ENCODE measurements around the gene FHIT. TPM values are rescaled to one million over a fixed set of nuclear protein-coding genes. Genes with fewer than 3 reads are reported as not detected.
A peak's percentile ranks its signal among the peaks of the same experiment; 100 is the strongest.
"Not testable (repeated sequence)": the region's sequence is repeated elsewhere in the genome, so short reads cannot be mapped to it uniquely, and the experiment has no call there.

FHIT gene
- polyA plus RNA-seq, 1 donor from 2014 or later: 17.3 TPM

DNA sequence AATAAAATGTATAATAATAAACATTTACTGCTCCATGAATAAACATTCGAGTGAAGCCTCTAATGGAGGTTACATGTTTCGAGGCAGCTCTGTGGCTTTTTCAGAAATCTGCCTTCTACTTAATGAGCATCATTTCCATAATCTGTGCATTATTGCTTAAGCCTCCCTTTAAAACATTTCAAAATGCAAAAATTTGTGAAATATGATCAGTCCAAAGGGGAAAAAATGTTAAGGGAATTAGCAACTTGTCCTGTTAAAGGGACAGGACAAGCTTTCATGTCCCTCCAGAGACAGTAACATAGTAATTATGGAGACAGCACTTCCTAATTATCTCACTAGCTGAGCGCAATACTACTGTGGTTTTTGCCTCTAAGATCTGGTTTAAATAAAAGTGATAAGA lies 1314.8 kb downstream of the FHIT start:
- peaks cover 3 to 12% (median 8%) of the 10 kb centered on the region in 3 donors for H3K4me1 Mint-ChIP-seq
- H3K36me3 Mint-ChIP-seq: no peaks in the 10 kb centered on the region
- no peak overlapping the region for H3K27ac Mint-ChIP-seq
- H3K4me3 Mint-ChIP-seq: no peak overlapping the region
- no peaks in the 10 kb centered on the region for H3K9me3 Mint-ChIP-seq
- no peaks in the 10 kb centered on the region for H3K27me3 Mint-ChIP-seq

DNA sequence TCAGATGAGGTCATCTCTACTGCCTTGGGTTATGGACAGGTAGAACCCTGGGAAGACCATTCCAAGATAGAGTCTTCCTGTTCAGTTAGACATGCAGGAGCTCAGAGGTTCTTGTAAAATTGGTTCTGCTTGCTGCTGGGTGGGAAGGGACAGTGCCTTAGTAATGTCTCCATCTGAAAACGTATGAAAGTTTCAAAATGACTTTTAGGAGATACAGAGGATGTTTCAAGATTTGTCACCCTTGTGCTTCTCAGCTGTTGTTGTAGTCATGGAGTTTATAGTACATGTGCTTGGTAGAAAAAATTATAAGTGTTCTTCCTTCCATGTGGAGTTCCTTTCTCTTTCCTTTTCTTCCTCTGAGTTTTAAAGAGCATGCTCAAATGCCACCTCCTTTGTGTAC lies 1316.2 kb downstream of the FHIT start:
- peak overlapping the region in 1 of 3 donors; percentile 19 for H3K27ac Mint-ChIP-seq

DNA sequence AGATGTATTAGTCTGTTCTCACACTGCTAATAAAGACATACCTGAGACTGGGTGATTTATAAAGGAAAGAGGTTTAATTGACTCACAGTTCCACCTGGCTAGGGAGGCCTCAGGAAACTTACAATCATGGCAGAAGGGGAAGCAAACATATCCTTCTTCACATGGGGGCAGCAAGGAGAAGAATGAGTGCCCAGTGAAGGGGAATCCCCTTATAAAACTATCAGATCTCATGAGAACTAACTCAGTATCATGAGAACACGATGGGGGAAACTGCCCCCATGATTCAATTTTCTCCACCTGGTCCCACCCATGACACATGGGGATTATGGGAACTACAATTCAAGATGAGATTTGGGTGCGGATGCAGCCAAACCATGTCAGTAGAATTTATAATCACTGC lies 1316.7 kb downstream of the FHIT start:
- not testable (repeated sequence) for H3K4me1 Mint-ChIP-seq, H3K9me3 Mint-ChIP-seq, H3K27me3 Mint-ChIP-seq, H3K4me3 Mint-ChIP-seq, H3K36me3 Mint-ChIP-seq
- peak overlapping the region in 1 of 3 donors; percentile 19 for H3K27ac Mint-ChIP-seq

More for the DNA sequence above, 1316.2 kb downstream of the FHIT start:
- Mint-ChIP-seq H3K9me3 (no peaks in the 10 kb centered on the region), H3K4me3 (no peak overlapping the region), H3K36me3 (no peaks in the 10 kb centered on the region), H3K4me1 (peaks cover 0 to 3% (median 0%) of the 10 kb centered on the region in 3 donors), H3K27me3 (no peaks in the 10 kb centered on the region)

DNA sequence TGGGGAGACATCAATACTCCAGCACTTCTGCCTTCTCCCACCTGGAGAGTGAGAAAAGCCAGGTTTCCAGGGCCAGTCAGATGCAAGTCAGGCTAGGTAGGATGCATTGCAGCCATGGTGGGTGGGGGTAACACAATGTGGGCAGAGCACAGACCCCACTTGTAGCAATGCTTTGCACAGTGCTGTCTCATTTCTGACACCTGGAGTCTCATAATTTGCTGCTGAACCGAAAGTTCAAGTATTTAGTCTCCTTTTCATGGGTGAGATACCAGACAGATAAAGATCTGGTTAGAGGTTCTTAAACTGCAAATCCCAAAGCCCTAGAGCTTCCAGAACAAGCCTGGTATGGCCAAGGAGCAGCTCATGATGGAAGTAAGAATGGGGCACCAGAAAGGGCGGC lies 1321.1 kb downstream of the FHIT start:
- Mint-ChIP-seq H3K4me1 (peaks cover 0 to 2% (median 2%) of the 10 kb centered on the region in 3 donors), H3K36me3 (peaks cover 2% of the 10 kb centered on the region), H3K27me3 (peaks cover 2% of the 10 kb centered on the region), H3K9me3 (no peaks in the 10 kb centered on the region), H3K4me3 (no peak overlapping the region), H3K27ac (no peak overlapping the region)

DNA sequence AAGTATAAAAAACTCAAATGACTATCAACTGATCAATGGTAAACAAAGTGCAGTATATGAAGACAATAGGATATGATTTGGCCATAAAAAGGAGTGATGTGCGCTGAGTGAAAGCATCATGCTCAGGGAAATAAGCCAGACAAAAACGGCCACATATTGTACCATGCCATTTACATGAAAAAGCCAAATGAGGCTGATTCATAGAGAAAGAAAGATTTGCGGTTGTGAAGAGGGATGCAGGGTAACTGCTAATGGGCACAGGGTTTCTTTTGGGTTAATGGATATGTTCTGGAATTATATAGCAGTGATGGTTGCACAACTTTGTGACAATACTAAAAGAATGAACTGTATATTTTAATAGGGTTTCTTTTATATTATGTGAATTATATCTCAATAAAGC lies 1324.2 kb downstream of the FHIT start:
- Mint-ChIP-seq H3K4me1 (peaks cover 0 to 2% (median 0%) of the 10 kb centered on the region in 3 donors), H3K9me3 (no peaks in the 10 kb centered on the region), H3K27ac (no peak overlapping the region), H3K4me3 (no peak overlapping the region), H3K36me3 (peaks cover 2% of the 10 kb centered on the region), H3K27me3 (peaks cover 4% of the 10 kb centered on the region)

DNA sequence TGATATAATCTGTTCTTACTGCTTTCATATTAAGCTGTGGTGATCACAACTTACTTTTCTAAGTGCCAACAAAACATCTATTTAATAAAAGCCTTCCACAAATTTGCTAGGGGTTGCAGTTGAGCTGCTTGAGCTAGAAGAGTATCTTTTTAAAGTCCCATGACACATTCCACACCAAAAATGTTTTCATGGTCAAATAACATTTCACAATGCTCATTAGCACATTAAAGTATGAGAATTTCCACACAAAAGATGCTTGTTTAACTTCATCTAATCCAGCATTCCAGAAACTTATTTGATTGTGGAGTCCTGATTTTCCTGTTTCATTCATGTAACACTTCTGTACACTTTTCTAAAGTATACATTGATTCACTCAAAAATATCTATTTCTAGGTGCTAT lies 1325.3 kb downstream of the FHIT start:
- peaks cover 2% of the 10 kb centered on the region for H3K36me3 Mint-ChIP-seq
- peaks cover 0 to 2% (median 0%) of the 10 kb centered on the region in 3 donors for H3K4me1 Mint-ChIP-seq
- H3K4me3 Mint-ChIP-seq: no peak overlapping the region

DNA sequence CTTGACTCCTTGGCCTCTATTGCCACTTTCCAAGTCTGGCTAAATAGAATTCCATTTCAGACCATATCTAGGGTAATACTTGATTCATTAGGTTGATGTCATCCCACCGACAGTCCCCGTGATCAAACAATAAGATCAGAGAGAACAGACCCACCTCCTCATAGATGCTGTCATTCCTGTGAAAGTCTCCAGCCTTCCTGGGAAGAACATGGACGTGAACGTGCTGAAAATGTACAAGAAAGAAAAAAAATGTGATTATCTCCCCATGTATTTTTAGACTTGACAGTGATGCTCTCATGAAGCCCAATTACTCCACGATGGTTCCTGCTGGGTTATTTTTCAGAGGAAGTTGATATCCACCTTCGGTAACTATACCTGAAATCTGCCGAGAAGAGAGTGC lies 1329.1 kb downstream of the FHIT start:
- no peak overlapping the region for H3K4me3 Mint-ChIP-seq
- no peaks in the 10 kb centered on the region for H3K9me3 Mint-ChIP-seq
- peaks cover 0 to 2% (median 0%) of the 10 kb centered on the region in 3 donors for H3K4me1 Mint-ChIP-seq
- H3K36me3 Mint-ChIP-seq: peaks cover 2% of the 10 kb centered on the region
- peaks cover 1% of the 10 kb centered on the region for H3K27me3 Mint-ChIP-seq
- no peak overlapping the region for H3K27ac Mint-ChIP-seq

More for the DNA sequence above, 1325.3 kb downstream of the FHIT start:
- Mint-ChIP-seq H3K27me3 (peaks cover 4% of the 10 kb centered on the region), H3K27ac (no peak overlapping the region), H3K9me3 (no peaks in the 10 kb centered on the region)

DNA sequence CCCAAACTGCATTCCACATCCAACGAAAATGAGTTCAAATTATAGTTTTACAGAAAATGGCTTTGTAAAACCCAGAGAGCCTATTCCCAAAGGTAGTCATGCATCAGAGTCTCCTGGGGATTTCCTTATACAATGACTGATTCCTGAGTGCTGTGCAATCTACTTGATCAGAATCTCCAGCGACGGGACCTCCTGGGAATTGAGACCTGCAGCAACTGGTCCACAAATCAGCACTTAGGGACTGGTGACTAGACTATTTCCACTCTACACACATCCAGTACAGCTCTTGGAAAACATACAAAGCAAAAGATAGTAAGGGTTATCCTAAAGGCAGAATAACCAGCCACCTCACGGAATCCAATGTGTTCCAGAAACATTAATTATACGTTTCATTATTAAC lies 1330.4 kb downstream of the FHIT start:
- Mint-ChIP-seq H3K4me3 (no peak overlapping the region), H3K27ac (no peak overlapping the region), H3K27me3 (peaks cover 2% of the 10 kb centered on the region), H3K36me3 (peaks cover 2% of the 10 kb centered on the region), H3K9me3 (no peaks in the 10 kb centered on the region), H3K4me1 (no peaks in the 10 kb centered on the region)

DNA sequence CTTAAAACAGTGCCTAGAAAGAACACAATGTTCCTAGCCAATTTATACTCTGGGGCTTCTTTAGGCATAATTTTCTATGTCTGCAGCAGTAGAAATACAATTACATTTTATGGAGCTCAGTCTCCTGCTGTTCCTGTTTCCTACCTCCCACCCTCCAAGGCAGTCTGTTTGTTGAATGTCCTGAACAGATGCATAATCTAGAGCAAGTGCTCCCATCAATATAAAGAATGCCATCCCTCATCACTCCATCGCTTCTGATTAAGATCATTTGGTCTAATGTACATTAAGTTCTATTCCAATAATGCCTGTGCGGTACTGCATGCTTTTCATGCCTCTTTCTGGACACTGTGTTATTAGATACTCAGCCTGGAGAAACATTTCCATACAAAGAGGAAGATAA lies 1331.7 kb downstream of the FHIT start:
- peaks cover 0 to 2% (median 0%) of the 10 kb centered on the region in 3 donors for H3K9me3 Mint-ChIP-seq
- H3K4me1 Mint-ChIP-seq: no peaks in the 10 kb centered on the region
- no peak overlapping the region for H3K4me3 Mint-ChIP-seq
- H3K27me3 Mint-ChIP-seq: peaks cover 1% of the 10 kb centered on the region
- peak overlapping the region in 1 of 3 donors; percentile 6 for H3K27ac Mint-ChIP-seq
- peaks cover 2% of the 10 kb centered on the region for H3K36me3 Mint-ChIP-seq

DNA sequence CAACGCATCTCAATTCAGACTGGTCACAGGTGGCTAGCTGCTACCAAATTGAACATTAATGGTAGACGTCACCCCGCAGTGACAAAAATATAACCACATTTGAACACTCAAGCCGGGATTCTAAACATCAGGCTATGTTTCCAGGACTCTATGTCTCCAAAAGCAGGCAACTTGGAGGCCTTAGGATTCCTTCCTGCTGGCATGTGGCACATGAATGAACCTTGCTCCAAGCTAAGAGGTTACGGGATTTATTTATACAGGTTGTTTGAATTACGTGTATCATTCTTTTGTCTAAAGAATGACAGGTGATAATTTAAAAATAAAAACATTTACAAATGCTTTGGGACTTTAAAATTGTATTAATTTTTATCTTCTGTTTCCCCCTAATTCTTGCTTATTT lies 1337.0 kb downstream of the FHIT start:
- Mint-ChIP-seq H3K4me3 (no peak overlapping the region), H3K36me3 (no peaks in the 10 kb centered on the region), H3K4me1 (no peaks in the 10 kb centered on the region), H3K27ac (no peak overlapping the region), H3K9me3 (peaks cover 0 to 2% (median 0%) of the 10 kb centered on the region in 3 donors), H3K27me3 (peaks cover 1% of the 10 kb centered on the region)

DNA sequence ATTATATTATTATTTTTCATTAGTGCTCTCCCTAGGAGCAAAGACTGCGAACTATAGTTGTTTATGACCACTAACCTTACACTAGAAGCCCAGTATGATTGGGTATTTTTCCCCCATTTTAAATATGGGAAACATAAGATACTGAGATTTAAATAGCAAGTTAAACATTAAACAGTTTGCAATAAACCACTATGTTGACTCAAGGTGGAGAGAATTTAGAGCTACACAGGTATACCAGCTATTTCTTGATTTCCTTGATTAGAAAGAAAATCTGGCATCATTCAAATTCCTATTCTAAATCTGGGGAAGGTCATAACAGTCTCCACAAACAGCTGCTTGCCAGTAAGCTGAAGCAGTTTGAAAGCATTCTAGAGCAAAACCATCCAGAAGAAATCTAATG lies 1337.6 kb downstream of the FHIT start:
- H3K4me3 Mint-ChIP-seq: no peak overlapping the region
- H3K4me1 Mint-ChIP-seq: no peaks in the 10 kb centered on the region
- no peak overlapping the region for H3K27ac Mint-ChIP-seq
- peaks cover 0 to 2% (median 0%) of the 10 kb centered on the region in 3 donors for H3K9me3 Mint-ChIP-seq
- H3K27me3 Mint-ChIP-seq: peaks cover 1% of the 10 kb centered on the region
- H3K36me3 Mint-ChIP-seq: no peaks in the 10 kb centered on the region

DNA sequence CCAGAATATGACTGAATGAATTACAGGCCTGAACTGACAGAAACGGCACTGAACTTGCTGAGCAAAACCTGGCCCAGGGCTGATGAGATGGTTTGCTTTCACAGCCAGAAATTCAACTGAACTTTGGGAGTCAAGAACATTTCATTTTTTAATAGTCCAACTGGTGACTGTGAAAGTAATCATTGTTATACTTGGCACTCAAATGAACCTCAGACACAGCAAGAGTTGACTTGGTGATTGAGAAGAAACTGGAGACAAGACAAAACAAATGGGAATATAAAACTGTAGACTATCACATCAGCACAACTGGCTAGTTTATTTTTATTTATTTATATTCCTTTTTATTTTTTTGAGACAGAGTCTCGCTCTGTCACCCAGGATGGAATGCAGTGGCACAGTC lies 1342.6 kb downstream of the FHIT start:
- Mint-ChIP-seq H3K9me3 (no peaks in the 10 kb centered on the region), H3K36me3 (no peaks in the 10 kb centered on the region), H3K27ac (no peak overlapping the region), H3K4me3 (no peak overlapping the region), H3K4me1 (no peaks in the 10 kb centered on the region), H3K27me3 (no peaks in the 10 kb centered on the region)

DNA sequence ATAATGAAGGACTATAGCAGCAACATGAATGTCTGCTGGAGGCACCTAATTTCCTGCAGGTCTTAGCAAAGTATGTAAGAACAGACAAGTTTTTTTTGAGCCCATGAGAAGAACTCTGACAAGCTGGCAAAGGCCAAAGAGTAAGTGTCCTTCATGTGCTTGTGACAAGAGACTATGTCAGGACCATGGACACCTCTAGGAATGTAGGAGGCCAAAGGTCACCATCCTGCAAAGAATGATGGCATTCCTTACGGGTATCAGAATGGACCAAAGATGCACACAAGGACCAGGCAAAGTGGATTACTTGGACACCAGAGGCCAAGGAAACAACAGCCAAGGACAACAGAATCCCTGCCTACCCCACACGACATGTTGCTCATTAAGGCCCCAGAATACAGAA lies 1343.0 kb downstream of the FHIT start:
- H3K27ac Mint-ChIP-seq: no peak overlapping the region
- no peaks in the 10 kb centered on the region for H3K9me3 Mint-ChIP-seq
- H3K27me3 Mint-ChIP-seq: no peaks in the 10 kb centered on the region
- no peak overlapping the region for H3K4me3 Mint-ChIP-seq
- H3K4me1 Mint-ChIP-seq: no peaks in the 10 kb centered on the region
- H3K36me3 Mint-ChIP-seq: no peaks in the 10 kb centered on the region

DNA sequence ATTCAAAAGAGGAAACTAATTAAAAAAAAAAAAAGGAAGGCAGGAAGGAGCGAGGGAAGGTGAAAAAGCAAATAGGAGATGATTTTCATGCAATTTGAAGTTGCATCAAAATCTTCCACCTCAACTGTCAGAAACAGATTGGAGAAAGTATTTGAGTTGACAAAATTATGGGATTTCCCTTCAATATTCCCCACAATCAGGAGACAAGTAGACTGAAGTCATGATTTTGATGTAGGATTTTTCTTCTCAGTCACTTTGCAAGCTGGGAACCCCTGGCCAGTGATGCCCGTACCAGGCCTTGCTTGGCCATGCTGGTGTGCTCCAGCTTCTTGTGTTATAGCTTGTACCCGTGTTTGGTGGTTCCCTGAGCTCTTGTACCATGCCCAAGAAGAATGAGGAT lies 1347.0 kb downstream of the FHIT start:
- Mint-ChIP-seq H3K4me3 (no peak overlapping the region), H3K4me1 (no peaks in the 10 kb centered on the region), H3K9me3 (no peaks in the 10 kb centered on the region), H3K27ac (peak overlapping the region in 1 of 3 donors; percentile 35), H3K36me3 (no peaks in the 10 kb centered on the region), H3K27me3 (peaks cover 1% of the 10 kb centered on the region)

DNA sequence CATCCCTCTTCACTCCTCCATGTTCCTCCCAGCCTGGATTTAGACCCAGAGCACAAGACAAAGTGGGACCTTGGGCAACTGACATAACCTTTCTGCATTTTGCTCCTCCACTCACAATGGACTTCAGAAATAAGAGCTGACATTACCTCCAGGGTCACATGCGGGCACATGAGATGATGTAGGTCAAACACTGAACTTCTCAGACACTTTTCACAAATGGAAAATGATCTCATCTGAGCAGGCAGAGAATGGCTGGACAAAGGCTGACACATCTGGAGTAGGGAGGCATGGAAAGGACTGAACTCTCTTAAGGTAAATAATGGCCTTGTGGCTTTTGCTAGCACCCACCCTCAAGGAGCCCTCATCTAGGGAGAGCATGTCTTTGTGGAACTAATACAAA lies 1352.2 kb downstream of the FHIT start:
- Mint-ChIP-seq H3K9me3 (no peaks in the 10 kb centered on the region), H3K27me3 (peaks cover 1% of the 10 kb centered on the region), H3K4me1 (no peaks in the 10 kb centered on the region), H3K36me3 (no peaks in the 10 kb centered on the region), H3K4me3 (no peak overlapping the region), H3K27ac (no peak overlapping the region)

DNA sequence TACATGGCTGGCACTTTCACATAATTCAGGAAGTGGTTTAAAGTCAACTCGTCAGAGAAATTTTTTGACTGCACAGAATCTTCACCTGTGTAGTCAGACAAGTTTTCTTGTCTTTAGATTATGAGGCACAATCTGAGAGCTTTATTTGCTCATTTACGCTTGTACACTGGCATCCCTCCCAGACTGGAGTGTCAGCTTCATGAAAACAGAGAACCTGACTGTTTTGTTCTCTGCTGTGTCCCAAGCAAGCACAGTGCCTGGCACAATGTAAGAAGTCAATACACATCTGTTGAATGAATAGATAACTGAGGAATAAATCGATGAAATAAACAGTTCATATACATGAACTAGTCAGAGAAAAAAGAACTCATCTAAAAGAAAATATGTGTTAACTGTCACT lies 1355.3 kb downstream of the FHIT start:
- Mint-ChIP-seq H3K27me3 (peaks cover 2% of the 10 kb centered on the region), H3K36me3 (no peaks in the 10 kb centered on the region), H3K9me3 (no peaks in the 10 kb centered on the region), H3K4me3 (no peak overlapping the region), H3K4me1 (no peaks in the 10 kb centered on the region), H3K27ac (no peak overlapping the region)

Data from IgD-negative memory B cell (primary cell).